ENCODE measurements around the gene UTS2R.

- TF ChIP-seq JUN (CRISPR knock-in tag; IDR thresholded peaks at IDR 0.05) (no peak), CBFB (CRISPR knock-in tag; IDR thresholded peaks at IDR 0.05; ENCODE audit: low read depth) (no peak), CREB1 (CRISPR knock-in tag; IDR thresholded peaks at IDR 0.05) (no peak), MAX (CRISPR knock-in tag; IDR thresholded peaks at IDR 0.05) (no peak), PRDM15 (CRISPR knock-in tag; IDR thresholded peaks at IDR 0.05) (no peak), IRF2 (CRISPR knock-in tag; IDR thresholded peaks at IDR 0.05; ENCODE audit: borderline replicate concordance, low read depth) (no peak), SOX15 (CRISPR knock-in tag; IDR thresholded peaks at IDR 0.05) (no peak), ZNF263 (CRISPR knock-in tag; IDR thresholded peaks at IDR 0.05; ENCODE audit: low read depth) (no peak)
- TF ChIP-seq, protein P1, sequence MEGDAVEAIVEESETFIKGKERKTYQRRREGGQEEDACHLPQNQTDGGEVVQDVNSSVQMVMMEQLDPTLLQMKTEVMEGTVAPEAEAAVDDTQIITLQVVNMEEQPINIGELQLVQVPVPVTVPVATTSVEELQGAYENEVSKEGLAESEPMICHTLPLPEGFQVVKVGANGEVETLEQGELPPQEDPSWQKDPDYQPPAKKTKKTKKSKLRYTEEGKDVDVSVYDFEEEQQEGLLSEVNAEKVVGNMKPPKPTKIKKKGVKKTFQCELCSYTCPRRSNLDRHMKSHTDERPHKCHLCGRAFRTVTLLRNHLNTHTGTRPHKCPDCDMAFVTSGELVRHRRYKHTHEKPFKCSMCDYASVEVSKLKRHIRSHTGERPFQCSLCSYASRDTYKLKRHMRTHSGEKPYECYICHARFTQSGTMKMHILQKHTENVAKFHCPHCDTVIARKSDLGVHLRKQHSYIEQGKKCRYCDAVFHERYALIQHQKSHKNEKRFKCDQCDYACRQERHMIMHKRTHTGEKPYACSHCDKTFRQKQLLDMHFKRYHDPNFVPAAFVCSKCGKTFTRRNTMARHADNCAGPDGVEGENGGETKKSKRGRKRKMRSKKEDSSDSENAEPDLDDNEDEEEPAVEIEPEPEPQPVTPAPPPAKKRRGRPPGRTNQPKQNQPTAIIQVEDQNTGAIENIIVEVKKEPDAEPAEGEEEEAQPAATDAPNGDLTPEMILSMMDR (IDR thresholded peaks at IDR 0.05) = no peak
Observed at GRCh38 chr17:82384051-82384729, 12.6 kb downstream of the UTS2R start.

Data from WTC11 (cell line).